Measurements from ENCODE around the gene RNASE11.

Gene RNASE11

DNA sequence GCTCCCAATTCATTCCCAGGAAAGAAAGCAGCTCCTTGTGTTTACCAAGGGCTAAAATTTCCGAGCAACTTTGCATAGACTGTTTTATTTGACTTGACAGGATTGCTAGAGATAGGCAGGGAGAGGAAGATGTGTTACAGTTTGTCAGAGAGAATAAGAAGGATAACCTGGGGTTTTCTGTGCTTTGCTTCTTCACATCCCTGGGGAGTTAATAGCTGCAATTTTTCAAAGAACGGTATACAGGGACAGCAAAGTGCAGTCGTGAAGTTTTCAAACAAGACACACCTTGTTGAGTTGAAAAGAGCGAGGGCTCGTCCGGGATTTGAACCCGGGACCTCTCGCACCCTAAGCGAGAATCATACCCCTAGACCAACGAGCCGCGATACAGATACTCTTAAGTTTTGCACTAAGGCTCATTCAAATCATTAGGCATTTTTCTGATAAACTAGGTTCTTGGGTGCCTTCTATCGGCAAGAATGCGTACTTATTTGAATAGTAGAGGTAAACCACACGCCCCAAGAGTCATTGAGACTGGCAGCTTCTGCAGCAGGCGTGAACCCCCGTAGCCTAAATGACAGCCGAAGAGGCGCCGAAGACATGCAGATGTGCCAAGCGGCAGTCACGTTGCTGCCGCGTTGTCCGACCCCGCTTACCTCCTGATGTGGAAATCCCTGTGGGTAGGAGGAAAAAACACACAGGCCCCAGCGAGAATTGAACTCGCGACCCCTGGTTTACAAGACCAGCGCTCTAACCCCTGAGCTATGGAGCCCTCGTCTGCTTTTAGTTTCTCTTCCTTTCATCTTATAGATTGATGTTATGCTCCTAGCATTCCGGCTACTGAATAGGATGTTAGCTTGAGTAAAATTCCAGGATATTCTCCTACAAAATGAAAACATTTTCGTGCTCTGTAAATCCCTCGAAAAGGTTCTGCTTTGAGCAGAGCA is 25.6 kb upstream of the RNASE11 start (continued):
- TF ChIP-seq ZNF16 (tag by site-specific recombination; IDR thresholded peaks at IDR 0.05; ENCODE audit: low read depth): peak; percentile 32; the same call in 1 of the 2 replicates
- TF ChIP-seq SP7 (tag by site-specific recombination; IDR thresholded peaks at IDR 0.05): peak; percentile 80
- TF ChIP-seq, protein P1, sequence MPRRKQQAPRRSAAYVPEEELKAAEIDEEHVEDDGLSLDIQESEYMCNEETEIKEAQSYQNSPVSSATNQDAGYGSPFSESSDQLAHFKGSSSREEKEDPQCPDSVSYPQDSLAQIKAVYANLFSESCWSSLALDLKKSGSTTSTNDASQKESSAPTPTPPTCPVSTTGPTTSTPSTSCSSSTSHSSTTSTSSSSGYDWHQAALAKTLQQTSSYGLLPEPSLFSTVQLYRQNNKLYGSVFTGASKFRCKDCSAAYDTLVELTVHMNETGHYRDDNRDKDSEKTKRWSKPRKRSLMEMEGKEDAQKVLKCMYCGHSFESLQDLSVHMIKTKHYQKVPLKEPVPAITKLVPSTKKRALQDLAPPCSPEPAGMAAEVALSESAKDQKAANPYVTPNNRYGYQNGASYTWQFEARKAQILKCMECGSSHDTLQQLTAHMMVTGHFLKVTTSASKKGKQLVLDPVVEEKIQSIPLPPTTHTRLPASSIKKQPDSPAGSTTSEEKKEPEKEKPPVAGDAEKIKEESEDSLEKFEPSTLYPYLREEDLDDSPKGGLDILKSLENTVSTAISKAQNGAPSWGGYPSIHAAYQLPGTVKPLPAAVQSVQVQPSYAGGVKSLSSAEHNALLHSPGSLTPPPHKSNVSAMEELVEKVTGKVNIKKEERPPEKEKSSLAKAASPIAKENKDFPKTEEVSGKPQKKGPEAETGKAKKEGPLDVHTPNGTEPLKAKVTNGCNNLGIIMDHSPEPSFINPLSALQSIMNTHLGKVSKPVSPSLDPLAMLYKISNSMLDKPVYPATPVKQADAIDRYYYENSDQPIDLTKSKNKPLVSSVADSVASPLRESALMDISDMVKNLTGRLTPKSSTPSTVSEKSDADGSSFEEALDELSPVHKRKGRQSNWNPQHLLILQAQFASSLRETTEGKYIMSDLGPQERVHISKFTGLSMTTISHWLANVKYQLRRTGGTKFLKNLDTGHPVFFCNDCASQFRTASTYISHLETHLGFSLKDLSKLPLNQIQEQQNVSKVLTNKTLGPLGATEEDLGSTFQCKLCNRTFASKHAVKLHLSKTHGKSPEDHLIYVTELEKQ (tag by site-specific recombination; IDR thresholded peaks at IDR 0.05; ENCODE audit: borderline replicate concordance): peak; percentile 4; the same call in 1 of the 2 replicates
- peak; percentile 65; the same call in 1 of the 2 replicates for TF ChIP-seq ZNF391 (tag by site-specific recombination; IDR thresholded peaks at IDR 0.05; ENCODE audit: borderline replicate concordance, low read depth)
- TF ChIP-seq ZNF202 (tag by site-specific recombination; IDR thresholded peaks at IDR 0.05; ENCODE audit: borderline replicate concordance): no peak
- no peak for TF ChIP-seq ZNF529 (tag by site-specific recombination; IDR thresholded peaks at IDR 0.05; ENCODE audit: insufficient replicate concordance)
- TF ChIP-seq, protein P2, sequence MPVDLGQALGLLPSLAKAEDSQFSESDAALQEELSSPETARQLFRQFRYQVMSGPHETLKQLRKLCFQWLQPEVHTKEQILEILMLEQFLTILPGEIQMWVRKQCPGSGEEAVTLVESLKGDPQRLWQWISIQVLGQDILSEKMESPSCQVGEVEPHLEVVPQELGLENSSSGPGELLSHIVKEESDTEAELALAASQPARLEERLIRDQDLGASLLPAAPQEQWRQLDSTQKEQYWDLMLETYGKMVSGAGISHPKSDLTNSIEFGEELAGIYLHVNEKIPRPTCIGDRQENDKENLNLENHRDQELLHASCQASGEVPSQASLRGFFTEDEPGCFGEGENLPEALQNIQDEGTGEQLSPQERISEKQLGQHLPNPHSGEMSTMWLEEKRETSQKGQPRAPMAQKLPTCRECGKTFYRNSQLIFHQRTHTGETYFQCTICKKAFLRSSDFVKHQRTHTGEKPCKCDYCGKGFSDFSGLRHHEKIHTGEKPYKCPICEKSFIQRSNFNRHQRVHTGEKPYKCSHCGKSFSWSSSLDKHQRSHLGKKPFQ (tag by site-specific recombination; IDR thresholded peaks at IDR 0.05): peak; percentile 31; the same call in 1 of the 2 replicates
- TF ChIP-seq ZNF48 (tag by site-specific recombination; IDR thresholded peaks at IDR 0.05): no peak
- TF ChIP-seq ZNF350 (tag by site-specific recombination; IDR thresholded peaks at IDR 0.05): no peak
- peak; percentile 57 for TF ChIP-seq ZNF335 (tag by site-specific recombination; conservative IDR thresholded peaks at IDR 0.05)
- TF ChIP-seq ZSCAN30 (tag by site-specific recombination; IDR thresholded peaks at IDR 0.05): peak; percentile 50; the same call in 1 of the 2 replicates
- TF ChIP-seq, protein P3, sequence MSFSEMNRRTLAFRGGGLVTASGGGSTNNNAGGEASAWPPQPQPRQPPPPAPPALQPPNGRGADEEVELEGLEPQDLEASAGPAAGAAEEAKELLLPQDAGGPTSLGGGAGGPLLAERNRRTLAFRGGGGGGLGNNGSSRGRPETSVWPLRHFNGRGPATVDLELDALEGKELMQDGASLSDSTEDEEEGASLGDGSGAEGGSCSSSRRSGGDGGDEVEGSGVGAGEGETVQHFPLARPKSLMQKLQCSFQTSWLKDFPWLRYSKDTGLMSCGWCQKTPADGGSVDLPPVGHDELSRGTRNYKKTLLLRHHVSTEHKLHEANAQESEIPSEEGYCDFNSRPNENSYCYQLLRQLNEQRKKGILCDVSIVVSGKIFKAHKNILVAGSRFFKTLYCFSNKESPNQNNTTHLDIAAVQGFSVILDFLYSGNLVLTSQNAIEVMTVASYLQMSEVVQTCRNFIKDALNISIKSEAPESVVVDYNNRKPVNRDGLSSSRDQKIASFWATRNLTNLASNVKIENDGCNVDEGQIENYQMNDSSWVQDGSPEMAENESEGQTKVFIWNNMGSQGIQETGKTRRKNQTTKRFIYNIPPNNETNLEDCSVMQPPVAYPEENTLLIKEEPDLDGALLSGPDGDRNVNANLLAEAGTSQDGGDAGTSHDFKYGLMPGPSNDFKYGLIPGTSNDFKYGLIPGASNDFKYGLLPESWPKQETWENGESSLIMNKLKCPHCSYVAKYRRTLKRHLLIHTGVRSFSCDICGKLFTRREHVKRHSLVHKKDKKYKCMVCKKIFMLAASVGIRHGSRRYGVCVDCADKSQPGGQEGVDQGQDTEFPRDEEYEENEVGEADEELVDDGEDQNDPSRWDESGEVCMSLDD (tag by site-specific recombination; IDR thresholded peaks at IDR 0.05): peak; percentile 95
- TF ChIP-seq KLF8 (tag by site-specific recombination; IDR thresholded peaks at IDR 0.05): peak; percentile 94
- TF ChIP-seq, protein P4, sequence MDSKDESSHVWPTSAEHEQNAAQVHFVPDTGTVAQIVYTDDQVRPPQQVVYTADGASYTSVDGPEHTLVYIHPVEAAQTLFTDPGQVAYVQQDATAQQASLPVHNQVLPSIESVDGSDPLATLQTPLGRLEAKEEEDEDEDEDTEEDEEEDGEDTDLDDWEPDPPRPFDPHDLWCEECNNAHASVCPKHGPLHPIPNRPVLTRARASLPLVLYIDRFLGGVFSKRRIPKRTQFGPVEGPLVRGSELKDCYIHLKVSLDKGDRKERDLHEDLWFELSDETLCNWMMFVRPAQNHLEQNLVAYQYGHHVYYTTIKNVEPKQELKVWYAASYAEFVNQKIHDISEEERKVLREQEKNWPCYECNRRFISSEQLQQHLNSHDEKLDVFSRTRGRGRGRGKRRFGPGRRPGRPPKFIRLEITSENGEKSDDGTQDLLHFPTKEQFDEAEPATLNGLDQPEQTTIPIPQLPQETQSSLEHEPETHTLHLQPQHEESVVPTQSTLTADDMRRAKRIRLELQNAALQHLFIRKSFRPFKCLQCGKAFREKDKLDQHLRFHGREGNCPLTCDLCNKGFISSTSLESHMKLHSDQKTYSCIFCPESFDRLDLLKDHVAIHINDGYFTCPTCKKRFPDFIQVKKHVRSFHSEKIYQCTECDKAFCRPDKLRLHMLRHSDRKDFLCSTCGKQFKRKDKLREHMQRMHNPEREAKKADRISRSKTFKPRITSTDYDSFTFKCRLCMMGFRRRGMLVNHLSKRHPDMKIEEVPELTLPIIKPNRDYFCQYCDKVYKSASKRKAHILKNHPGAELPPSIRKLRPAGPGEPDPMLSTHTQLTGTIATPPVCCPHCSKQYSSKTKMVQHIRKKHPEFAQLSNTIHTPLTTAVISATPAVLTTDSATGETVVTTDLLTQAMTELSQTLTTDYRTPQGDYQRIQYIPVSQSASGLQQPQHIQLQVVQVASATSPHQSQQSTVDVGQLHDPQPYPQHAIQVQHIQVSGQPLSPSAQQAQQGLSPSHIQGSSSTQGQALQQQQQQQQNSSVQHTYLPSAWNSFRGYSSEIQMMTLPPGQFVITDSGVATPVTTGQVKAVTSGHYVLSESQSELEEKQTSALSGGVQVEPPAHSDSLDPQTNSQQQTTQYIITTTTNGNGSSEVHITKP (tag by site-specific recombination; IDR thresholded peaks at IDR 0.05): peak; percentile 75
- peak; percentile 34; the same call in 1 of the 2 replicates for TF ChIP-seq ZNF37A (tag by site-specific recombination; IDR thresholded peaks at IDR 0.05)
- TF ChIP-seq, protein P5, sequence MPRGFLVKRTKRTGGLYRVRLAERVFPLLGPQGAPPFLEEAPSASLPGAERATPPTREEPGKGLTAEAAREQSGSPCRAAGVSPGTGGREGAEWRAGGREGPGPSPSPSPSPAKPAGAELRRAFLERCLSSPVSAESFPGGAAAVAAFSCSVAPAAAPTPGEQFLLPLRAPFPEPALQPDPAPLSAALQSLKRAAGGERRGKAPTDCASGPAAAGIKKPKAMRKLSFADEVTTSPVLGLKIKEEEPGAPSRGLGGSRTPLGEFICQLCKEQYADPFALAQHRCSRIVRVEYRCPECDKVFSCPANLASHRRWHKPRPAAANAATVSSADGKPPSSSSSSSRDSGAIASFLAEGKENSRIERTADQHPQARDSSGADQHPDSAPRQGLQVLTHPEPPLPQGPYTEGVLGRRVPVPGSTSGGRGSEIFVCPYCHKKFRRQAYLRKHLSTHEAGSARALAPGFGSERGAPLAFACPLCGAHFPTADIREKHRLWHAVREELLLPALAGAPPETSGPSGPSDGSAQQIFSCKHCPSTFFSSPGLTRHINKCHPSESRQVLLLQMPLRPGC (tag by site-specific recombination; IDR thresholded peaks at IDR 0.05): peak; percentile 67; the same call in 1 of the 2 replicates
- TF ChIP-seq, protein P6, sequence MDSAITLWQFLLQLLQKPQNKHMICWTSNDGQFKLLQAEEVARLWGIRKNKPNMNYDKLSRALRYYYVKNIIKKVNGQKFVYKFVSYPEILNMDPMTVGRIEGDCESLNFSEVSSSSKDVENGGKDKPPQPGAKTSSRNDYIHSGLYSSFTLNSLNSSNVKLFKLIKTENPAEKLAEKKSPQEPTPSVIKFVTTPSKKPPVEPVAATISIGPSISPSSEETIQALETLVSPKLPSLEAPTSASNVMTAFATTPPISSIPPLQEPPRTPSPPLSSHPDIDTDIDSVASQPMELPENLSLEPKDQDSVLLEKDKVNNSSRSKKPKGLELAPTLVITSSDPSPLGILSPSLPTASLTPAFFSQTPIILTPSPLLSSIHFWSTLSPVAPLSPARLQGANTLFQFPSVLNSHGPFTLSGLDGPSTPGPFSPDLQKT (IDR thresholded peaks at IDR 0.05; ENCODE audit: borderline replicate concordance, low read depth, low read length): no peak
- TF ChIP-seq, protein P7, sequence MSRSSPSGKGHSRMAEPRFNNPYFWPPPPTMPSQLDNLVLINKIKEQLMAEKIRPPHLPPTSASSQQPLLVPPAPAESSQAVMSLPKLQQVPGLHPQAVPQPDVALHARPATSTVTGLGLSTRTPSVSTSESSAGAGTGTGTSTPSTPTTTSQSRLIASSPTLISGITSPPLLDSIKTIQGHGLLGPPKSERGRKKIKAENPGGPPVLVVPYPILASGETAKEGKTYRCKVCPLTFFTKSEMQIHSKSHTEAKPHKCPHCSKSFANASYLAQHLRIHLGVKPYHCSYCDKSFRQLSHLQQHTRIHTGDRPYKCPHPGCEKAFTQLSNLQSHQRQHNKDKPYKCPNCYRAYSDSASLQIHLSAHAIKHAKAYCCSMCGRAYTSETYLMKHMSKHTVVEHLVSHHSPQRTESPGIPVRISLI (tag by site-specific recombination; IDR thresholded peaks at IDR 0.05): peak; percentile 60
- no peak for TF ChIP-seq ZNF510 (tag by site-specific recombination; IDR thresholded peaks at IDR 0.05; ENCODE audit: insufficient replicate concordance)

Data from HEK293 (cell line).